HG03280 (cell line): ENCODE results near the gene PRDM10.
"Not testable (repeated sequence)": the region's sequence is repeated elsewhere in the genome, so short reads cannot be mapped to it uniquely, and the experiment has no call there.

ENCODE experiments used
- ATAC-seq: cut with Tn5 transposase; IDR thresholded peaks from one replicate; pipeline ENCODE4 v1.9.1; 2021; ENCODE audit warnings: mild to moderate bottlenecking, moderate library complexity; ENCODE audit not compliant: unreplicated experiment

The PRDM10 gene

GRCh38 chr11:129976328-129976727 is 26.3 kb downstream of the PRDM10 start:
- no peak for ATAC-seq

- no peak for ATAC-seq
These were observed 27.1 kb downstream of the PRDM10 start for GRCh38 chr11:129975543-129975942.

GRCh38 chr11:129974672-129975071 is 28.0 kb downstream of the PRDM10 start:
- ATAC-seq, result no peak

GRCh38 chr11:129974237-129974636 is 28.4 kb downstream of the PRDM10 start:
- ATAC-seq, result no peak

GRCh38 chr11:129973809-129974208 is 28.8 kb downstream of the PRDM10 start:
- no peak for ATAC-seq

GRCh38 chr11:129973068-129973467 is 29.6 kb downstream of the PRDM10 start:
- peak; percentile 77 for ATAC-seq

GRCh38 chr11:129972611-129973010 is 30.0 kb downstream of the PRDM10 start:
- ATAC-seq, result no peak

- not testable (repeated sequence) for ATAC-seq
These were observed 30.8 kb downstream of the PRDM10 start for GRCh38 chr11:129971856-129972255.

GRCh38 chr11:129969920-129970319 is 32.7 kb downstream of the PRDM10 start:
- ATAC-seq, result no peak

- no peak for ATAC-seq
These were observed 33.8 kb downstream of the PRDM10 start for GRCh38 chr11:129968591-129969419.

- ATAC-seq, result no peak
These were observed 34.6 kb downstream of the PRDM10 start for GRCh38 chr11:129967996-129968395.

GRCh38 chr11:129965248-129965647 is 37.4 kb downstream of the PRDM10 start:
- no peak for ATAC-seq

GRCh38 chr11:129960216-129961214 is 42.1 kb downstream of the PRDM10 start:
- peak; percentile 92 for ATAC-seq

GRCh38 chr11:129959687-129960086 is 42.9 kb downstream of the PRDM10 start:
- no peak for ATAC-seq

- no peak for ATAC-seq
These were observed 47.4 kb downstream of the PRDM10 start for GRCh38 chr11:129955282-129955681.

- ATAC-seq, result not testable (repeated sequence)
These were observed 47.9 kb downstream of the PRDM10 start for GRCh38 chr11:129954703-129955102.

GRCh38 chr11:129951866-129952262 is 50.8 kb downstream of the PRDM10 start:
- no peak for ATAC-seq

GRCh38 chr11:129951201-129951865 is 51.3 kb downstream of the PRDM10 start:
- ATAC-seq, result no peak

GRCh38 chr11:129950101-129951091 is 52.2 kb downstream of the PRDM10 start:
- no peak for ATAC-seq

- no peak for ATAC-seq
These were observed 53.6 kb downstream of the PRDM10 start for GRCh38 chr11:129948926-129949466.
